ENCODE data around the gene OSBP2. TPM values are rescaled to one million over a fixed set of nuclear protein-coding genes. Genes with fewer than 3 reads are reported as not detected.

OSBP2 gene
- total RNA-seq, 1 donor from 2014 or later = 15.8 TPM

GRCh38 chr22:30891443-30891755 lies 196.7 kb downstream of the OSBP2 start:
- DNase-seq (ENCODE audit: low spot score in 2 of 2, unreplicated experiment in 2 of 2) = no peak
- Mint-ChIP-seq H3K27ac (no peak overlapping the region), H3K4me3 (no peak overlapping the region), H3K36me3 (peaks cover 11% of the 10 kb centered on the region), H3K9me3 (no peaks in the 10 kb centered on the region), H3K4me1 (peaks cover 2% of the 10 kb centered on the region), H3K27me3 (ENCODE audit: low read depth) (no peaks in the 10 kb centered on the region)
- TF ChIP-seq CTCF (IDR thresholded peaks at IDR 0.05; ENCODE audit: unreplicated experiment) = no peak

- no peaks in the 10 kb centered on the region for H3K9me3 Mint-ChIP-seq
- no peaks in the 10 kb centered on the region for H3K4me1 Mint-ChIP-seq
- no peaks in the 10 kb centered on the region for H3K27me3 Mint-ChIP-seq (ENCODE audit: low read depth)
- H3K4me3 Mint-ChIP-seq = no peak overlapping the region
- no peak for TF ChIP-seq CTCF (IDR thresholded peaks at IDR 0.05; ENCODE audit: unreplicated experiment)
- DNase-seq (ENCODE audit: low spot score in 2 of 2, unreplicated experiment in 2 of 2) = peak in 1 of 2 experiments; percentile 25
- no peak overlapping the region for H3K27ac Mint-ChIP-seq
- peaks cover 11% of the 10 kb centered on the region for H3K36me3 Mint-ChIP-seq
These were observed 197.1 kb downstream of the OSBP2 start for GRCh38 chr22:30891781-30892180.

GRCh38 chr22:30892286-30892685 lies 197.6 kb downstream of the OSBP2 start:
- peak in 1 of 2 experiments; percentile 28 for DNase-seq (ENCODE audit: low spot score in 2 of 2, unreplicated experiment in 2 of 2)

DNA sequence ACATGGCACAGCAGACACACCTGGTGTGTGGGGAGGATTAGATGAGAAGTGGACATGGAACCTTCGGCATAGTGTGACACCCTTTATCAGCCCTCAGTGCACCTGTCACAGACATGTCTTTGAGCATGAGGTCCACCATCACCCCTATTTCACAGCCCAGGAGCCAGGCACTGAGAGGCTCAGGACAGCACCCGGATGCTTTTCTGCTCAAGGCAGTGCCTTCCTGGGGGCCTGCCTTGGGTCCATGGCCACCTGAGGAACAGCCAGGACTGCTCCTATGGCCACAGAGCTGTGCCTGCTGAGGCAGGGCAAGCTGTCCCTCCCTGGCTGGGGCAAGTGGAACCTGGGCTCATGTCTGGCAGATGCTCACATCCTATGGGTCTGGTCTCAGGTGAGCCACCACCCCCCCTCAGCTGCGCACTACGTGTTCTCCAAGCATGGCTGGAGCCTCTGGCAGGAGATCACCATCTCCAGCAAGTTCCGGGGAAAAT lies 198.1 kb downstream of the OSBP2 start:
- H3K4me1 Mint-ChIP-seq = no peaks in the 10 kb centered on the region
- no peak for TF ChIP-seq CTCF (IDR thresholded peaks at IDR 0.05; ENCODE audit: unreplicated experiment)
- H3K27ac Mint-ChIP-seq = no peak overlapping the region
- peaks cover 16% of the 10 kb centered on the region for H3K36me3 Mint-ChIP-seq
- peak in 1 of 2 experiments; percentile 31 for DNase-seq (ENCODE audit: low spot score in 2 of 2, unreplicated experiment in 2 of 2)
- H3K9me3 Mint-ChIP-seq = peaks cover 4% of the 10 kb centered on the region
- H3K27me3 Mint-ChIP-seq (ENCODE audit: low read depth) = no peaks in the 10 kb centered on the region
- H3K4me3 Mint-ChIP-seq = no peak overlapping the region

More at GRCh38 chr22:30892286-30892685, 197.6 kb downstream of the OSBP2 start:
- Mint-ChIP-seq H3K27me3 (ENCODE audit: low read depth) (no peaks in the 10 kb centered on the region), H3K4me3 (no peak overlapping the region), H3K27ac (no peak overlapping the region), H3K36me3 (peaks cover 14% of the 10 kb centered on the region), H3K9me3 (peaks cover 3% of the 10 kb centered on the region), H3K4me1 (no peaks in the 10 kb centered on the region)
- no peak for TF ChIP-seq CTCF (IDR thresholded peaks at IDR 0.05; ENCODE audit: unreplicated experiment)

- Mint-ChIP-seq H3K27ac (no peak overlapping the region), H3K27me3 (ENCODE audit: low read depth) (no peaks in the 10 kb centered on the region), H3K4me3 (no peak overlapping the region), H3K9me3 (peaks cover 8% of the 10 kb centered on the region), H3K36me3 (peaks cover 20% of the 10 kb centered on the region), H3K4me1 (no peaks in the 10 kb centered on the region)
- no peak for DNase-seq (ENCODE audit: low spot score in 2 of 2, unreplicated experiment in 2 of 2)
- TF ChIP-seq CTCF (IDR thresholded peaks at IDR 0.05; ENCODE audit: unreplicated experiment) = no peak
These were observed 199.0 kb downstream of the OSBP2 start for GRCh38 chr22:30893434-30894370.
